GM23248 (cell line): ENCODE results near the gene VTCN1.

ENCODE experiments used
- EZH2 ChIP-seq: fragments of 200-600 bp; sonication (generic); IDR thresholded peaks from 2 replicates; pipeline ENCODE4 v1.6.1; 2018; ENCODE audit warnings: antibody characterized with exemption, mild to moderate bottlenecking; ENCODE audit not compliant: insufficient read depth, poor library complexity, severe bottlenecking
- EZH2phosphoT487 ChIP-seq: fragments of 200-600 bp; sonication (generic); IDR thresholded peaks from 2 replicates; pipeline ENCODE4 v1.6.1; 2018; ENCODE audit warnings: antibody characterized with exemption, moderate library complexity, mild to moderate bottlenecking, low read depth; ENCODE audit not compliant: insufficient read depth

GRCh38 chr1:117258791-117259190 is 48.1 kb upstream of the VTCN1 start:
- TF ChIP-seq EZH2 (no peak), EZH2phosphoT487 (no peak)
